Measurements from ENCODE around the gene CDKAL1.
"Not testable (repeated sequence)": the region's sequence is repeated elsewhere in the genome, so short reads cannot be mapped to it uniquely, and the experiment has no call there.

The CDKAL1 gene

GRCh38 chr6:20744911-20745557 lies 210.8 kb downstream of the CDKAL1 start:
- no peak for DNase-seq (ENCODE audit: low spot score)

GRCh38 chr6:20746024-20746423 lies 211.8 kb downstream of the CDKAL1 start:
- no peak for DNase-seq (ENCODE audit: low spot score)

DNA sequence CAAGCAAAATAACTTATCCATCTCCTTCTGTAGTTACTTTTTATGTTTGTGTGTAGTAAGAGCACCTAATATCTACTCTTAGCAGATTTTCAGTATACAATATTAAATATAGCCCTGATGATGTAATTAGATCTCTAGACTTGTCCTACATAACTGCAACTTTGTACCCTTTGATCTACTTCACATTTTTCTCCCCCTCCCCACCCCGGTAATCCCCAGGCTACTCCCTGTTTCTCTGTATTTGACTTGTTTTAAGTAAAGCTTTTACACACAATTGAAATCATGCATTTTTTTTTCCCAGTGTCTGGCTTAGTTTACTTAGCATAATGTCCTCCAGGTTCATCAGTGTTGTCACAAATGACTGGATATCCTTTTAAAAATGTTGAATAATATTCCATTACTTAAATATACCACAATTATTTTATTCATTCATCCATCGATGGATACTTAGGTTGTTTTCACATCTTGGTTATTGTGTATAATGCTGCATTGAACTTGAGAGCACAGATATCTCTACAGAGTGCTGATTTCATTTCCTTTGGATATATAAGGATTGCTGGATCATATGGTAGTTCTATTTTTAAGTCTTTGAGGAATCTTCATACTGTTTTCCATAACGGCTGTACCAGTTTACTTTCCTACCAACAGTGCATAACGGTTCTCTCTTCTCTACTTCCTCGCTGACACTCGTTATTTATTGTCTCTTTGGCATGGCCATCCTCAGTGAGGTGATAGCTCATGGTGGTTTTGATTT lies 212.7 kb downstream of the CDKAL1 start:
- no peak for DNase-seq (ENCODE audit: low spot score)

GRCh38 chr6:20747991-20748390 lies 213.7 kb downstream of the CDKAL1 start:
- DNase-seq (ENCODE audit: low spot score), result no peak

GRCh38 chr6:20751293-20751935 lies 217.2 kb downstream of the CDKAL1 start:
- DNase-seq (ENCODE audit: low spot score), result no peak

GRCh38 chr6:20755631-20756030 lies 221.4 kb downstream of the CDKAL1 start:
- no peak for DNase-seq (ENCODE audit: low spot score)

DNA sequence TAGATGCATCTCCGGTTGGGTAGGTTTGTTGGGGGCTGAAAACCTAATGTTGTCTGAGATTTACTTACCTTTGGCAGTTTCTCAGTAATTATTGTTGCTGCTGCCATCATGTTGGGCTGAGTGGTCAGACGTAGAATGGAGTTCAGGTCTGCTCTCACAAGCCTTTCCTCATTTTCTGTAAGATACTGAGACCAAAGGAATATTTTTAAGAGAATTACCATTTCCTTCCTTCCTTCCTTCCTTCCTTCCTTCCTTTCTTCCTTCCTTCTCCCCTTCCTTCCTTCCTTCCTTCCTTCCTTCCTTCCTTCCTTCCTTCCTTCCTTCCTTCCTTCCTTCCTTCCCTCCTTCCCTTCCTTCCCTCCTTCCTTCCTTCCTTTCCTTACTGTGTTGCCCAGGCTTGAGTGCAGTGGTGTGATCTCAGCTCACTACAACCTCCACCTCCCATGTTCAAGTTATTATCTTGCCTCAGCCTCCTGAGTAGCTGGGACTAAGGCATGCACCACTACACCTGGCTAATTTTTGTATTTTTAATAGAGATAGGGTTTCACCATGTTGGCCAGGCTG lies 222.4 kb downstream of the CDKAL1 start:
- not testable (repeated sequence) for DNase-seq (ENCODE audit: low spot score)

- no peak for DNase-seq (ENCODE audit: low spot score)
These were observed 223.5 kb downstream of the CDKAL1 start for GRCh38 chr6:20757761-20758160.

DNA sequence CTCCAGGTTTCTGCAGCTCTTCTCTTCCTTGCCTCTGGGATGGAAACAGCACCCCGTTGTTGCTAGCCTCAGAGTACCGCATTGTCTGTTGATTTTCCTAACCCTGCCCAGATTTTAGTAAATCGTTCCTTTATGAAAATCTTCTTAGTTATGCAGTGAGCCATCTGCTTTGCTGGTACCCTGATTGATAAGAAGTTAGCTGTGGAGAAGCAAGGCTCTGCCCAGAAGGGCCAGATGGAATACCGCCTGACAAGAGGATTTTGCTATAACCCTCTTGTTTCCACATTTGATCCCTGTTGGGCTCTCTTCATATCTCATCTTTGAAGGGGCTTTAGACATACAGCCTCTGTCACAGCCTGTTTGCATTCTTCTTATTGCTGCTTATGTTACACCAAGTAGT lies 229.0 kb downstream of the CDKAL1 start:
- DNase-seq (ENCODE audit: low spot score), result no peak

GRCh38 chr6:20769631-20770030 lies 235.4 kb downstream of the CDKAL1 start:
- no peak for DNase-seq (ENCODE audit: low spot score)

GRCh38 chr6:20770773-20771172 lies 236.5 kb downstream of the CDKAL1 start:
- DNase-seq (ENCODE audit: low spot score), result no peak

- no peak for DNase-seq (ENCODE audit: low spot score)
These were observed 237.2 kb downstream of the CDKAL1 start for GRCh38 chr6:20771409-20771808.

GRCh38 chr6:20773822-20774221 lies 239.6 kb downstream of the CDKAL1 start:
- no peak for DNase-seq (ENCODE audit: low spot score)

GRCh38 chr6:20775981-20776380 lies 241.7 kb downstream of the CDKAL1 start:
- DNase-seq (ENCODE audit: low spot score), result no peak

DNA sequence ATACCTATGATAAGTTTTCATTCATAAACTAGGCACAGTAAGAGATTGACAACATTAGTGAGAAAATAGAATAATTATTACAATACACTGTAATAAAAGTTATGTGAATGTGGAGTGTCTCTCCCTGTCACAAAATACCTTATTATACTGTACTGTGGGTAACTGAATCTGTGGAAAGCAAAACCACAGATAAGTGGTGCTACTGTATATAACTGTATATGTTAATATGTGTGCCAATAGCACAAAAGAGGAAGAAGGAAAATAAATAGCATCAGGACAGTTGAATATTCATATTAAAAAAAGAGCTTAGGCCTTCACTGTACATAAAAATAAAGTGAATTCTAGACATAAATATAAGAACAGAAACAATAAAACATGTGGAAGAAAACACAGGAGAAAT lies 243.5 kb downstream of the CDKAL1 start:
- no peak for DNase-seq (ENCODE audit: low spot score)

DNA sequence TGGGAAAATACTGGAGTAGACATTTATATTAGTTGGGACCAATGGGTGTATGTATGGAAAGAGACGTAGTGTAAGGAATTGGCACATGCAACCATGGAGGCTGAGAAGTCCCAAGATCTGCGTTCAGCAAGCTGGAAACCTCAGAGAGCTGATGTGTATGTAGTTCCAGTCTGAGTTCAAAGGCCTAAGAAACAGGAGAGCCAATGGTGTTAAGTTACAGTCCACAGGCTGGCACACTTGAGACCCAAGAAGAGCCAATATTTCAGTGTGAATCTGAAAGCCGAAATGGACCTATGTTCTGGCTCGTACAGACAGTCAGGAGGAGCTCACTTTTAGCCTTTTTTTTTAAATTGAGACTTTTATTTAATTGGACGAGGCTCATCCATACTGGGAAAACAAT lies 244.2 kb downstream of the CDKAL1 start:
- no peak for DNase-seq (ENCODE audit: low spot score)

GRCh38 chr6:20778912-20779311 lies 244.7 kb downstream of the CDKAL1 start:
- DNase-seq (ENCODE audit: low spot score), result no peak

DNA sequence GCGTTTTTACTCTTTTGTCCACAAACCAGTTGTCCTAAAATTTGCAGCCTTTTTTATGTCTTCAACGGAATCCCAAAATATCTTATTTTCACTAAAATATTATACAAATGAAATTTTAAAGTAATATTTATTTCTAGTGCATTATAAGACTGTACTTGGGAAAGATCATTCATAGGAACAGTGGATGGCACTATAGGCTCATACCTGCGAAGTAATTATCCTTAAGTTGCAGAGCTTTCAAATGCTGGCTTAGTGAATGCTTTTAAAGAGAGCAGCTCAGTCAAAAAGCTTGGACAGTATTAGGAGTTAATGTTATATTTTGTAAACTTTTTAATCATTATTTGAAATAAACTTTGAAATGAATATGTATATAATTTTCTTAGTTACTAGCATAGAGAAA lies 254.9 kb downstream of the CDKAL1 start:
- no peak for DNase-seq (ENCODE audit: low spot score)

- DNase-seq (ENCODE audit: low spot score), result no peak
These were observed 256.0 kb downstream of the CDKAL1 start for GRCh38 chr6:20790032-20790791.

DNA sequence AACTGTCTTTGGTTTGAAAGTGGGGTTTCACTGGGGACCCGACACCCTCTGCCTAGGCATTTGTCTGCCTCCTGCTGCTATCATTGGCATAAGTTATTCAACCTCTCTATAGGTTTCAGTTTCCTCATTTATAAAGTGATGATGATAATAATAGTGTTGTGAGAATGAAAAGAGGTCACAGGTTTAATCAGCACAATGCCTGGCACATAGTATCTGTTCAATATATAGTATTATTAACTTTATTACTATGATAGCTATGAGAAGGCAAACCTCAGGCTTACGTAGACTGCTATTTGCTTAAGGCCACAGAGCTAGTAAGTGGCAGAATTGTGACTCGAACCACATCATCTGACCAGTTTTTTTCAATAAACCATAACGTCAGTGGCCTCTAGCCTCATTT lies 256.8 kb downstream of the CDKAL1 start:
- no peak for DNase-seq (ENCODE audit: low spot score)

DNA sequence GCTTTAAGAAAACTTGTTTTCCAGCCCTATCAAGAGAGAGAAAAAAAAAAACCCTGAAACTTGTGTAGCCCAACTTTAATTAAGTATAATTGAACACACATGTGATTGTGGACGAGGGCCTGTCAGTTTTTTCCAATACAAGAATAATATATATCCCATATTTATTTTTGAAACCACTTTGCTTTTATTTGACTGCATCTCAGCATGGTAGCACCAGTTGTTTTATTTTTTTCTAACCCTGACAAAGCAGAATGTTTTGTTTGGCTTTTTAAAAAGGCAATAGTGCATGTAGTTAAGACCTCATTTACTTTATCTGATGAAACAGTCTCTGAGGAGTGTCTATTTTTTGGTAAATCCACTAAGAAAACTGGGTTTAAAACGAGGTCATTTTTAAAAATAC lies 257.7 kb downstream of the CDKAL1 start:
- no peak for DNase-seq (ENCODE audit: low spot score)

GRCh38 chr6:20793174-20793573 lies 258.9 kb downstream of the CDKAL1 start:
- DNase-seq (ENCODE audit: low spot score), result no peak
